Measurements from ENCODE around the gene COL26A1.

Gene COL26A1

GRCh38 chr7:101536232-101536631 lies 173.6 kb downstream of the COL26A1 start:
- DNase-seq (ENCODE audit: low read depth), result no peak

- no peak for DNase-seq (ENCODE audit: low read depth)
These were observed 174.0 kb downstream of the COL26A1 start for GRCh38 chr7:101536668-101537067.

GRCh38 chr7:101537205-101537604 lies 174.5 kb downstream of the COL26A1 start:
- no peak for DNase-seq (ENCODE audit: low read depth)

- DNase-seq (ENCODE audit: low read depth), result no peak
These were observed 175.4 kb downstream of the COL26A1 start for GRCh38 chr7:101537935-101538595.

GRCh38 chr7:101538596-101539459 lies 176.2 kb downstream of the COL26A1 start:
- peak; percentile 49 for DNase-seq (ENCODE audit: low read depth)

- no peak for DNase-seq (ENCODE audit: low read depth)
These were observed 177.1 kb downstream of the COL26A1 start for GRCh38 chr7:101539784-101540183.

GRCh38 chr7:101542527-101543241 lies 180.0 kb downstream of the COL26A1 start:
- peak; percentile 47 for DNase-seq (ENCODE audit: low read depth)

GRCh38 chr7:101543242-101543766 lies 180.6 kb downstream of the COL26A1 start:
- no peak for DNase-seq (ENCODE audit: low read depth)

- DNase-seq (ENCODE audit: low read depth), result no peak
These were observed 181.2 kb downstream of the COL26A1 start for GRCh38 chr7:101543846-101544245.

- no peak for DNase-seq (ENCODE audit: low read depth)
These were observed 182.9 kb downstream of the COL26A1 start for GRCh38 chr7:101545441-101546190.

GRCh38 chr7:101546308-101546936 lies 183.7 kb downstream of the COL26A1 start:
- no peak for DNase-seq (ENCODE audit: low read depth)

GRCh38 chr7:101547022-101547915 lies 184.6 kb downstream of the COL26A1 start:
- no peak for DNase-seq (ENCODE audit: low read depth)

GRCh38 chr7:101547916-101548661 lies 185.4 kb downstream of the COL26A1 start:
- DNase-seq (ENCODE audit: low read depth), result no peak

- DNase-seq (ENCODE audit: low read depth), result no peak
These were observed 187.1 kb downstream of the COL26A1 start for GRCh38 chr7:101549734-101550133.

- DNase-seq (ENCODE audit: low read depth), result peak; percentile 44
These were observed 188.2 kb downstream of the COL26A1 start for GRCh38 chr7:101550641-101551541.

GRCh38 chr7:101553018-101553770 lies 190.5 kb downstream of the COL26A1 start:
- no peak for DNase-seq (ENCODE audit: low read depth)

GRCh38 chr7:101553771-101554445 lies 191.2 kb downstream of the COL26A1 start:
- DNase-seq (ENCODE audit: low read depth), result no peak

Data from CMK (cell line).